Small intestine (tissue), 7 donors: ENCODE measurements around the gene TMPRSS9. TPM values are rescaled to one million over a fixed set of nuclear protein-coding genes. Genes with fewer than 3 reads are reported as not detected.

Experiments used
- DNase-seq, 2 donors: peaks; one replicate each; pipeline versions ENCODE4 v3.0.0 to v3.0.0-alpha.2; 2013
- FAIRE-seq: peaks from 2 replicates; lab custom pipeline; 2012; peaks lifted over from hg19 to GRCh38; lab: Jason Lieb, UNC
- H3K27ac ChIP-seq, 3 donors: one replicate each; pipeline ENCODE4 v1.5.1; 2013; ENCODE audit warnings: low read length in 2 of 3, mild to moderate bottlenecking in 2 of 3, control low read depth in 1 of 3, inconsistent platforms in 1 of 3, low read depth in 1 of 3, moderate library complexity in 1 of 3
- H3K27me3 ChIP-seq, 3 donors: one replicate each; pipeline ENCODE4 v1.6.1; 2013; ENCODE audit warnings: low read length in 3 of 3, inconsistent platforms in 1 of 3; ENCODE audit not compliant: control insufficient read depth in 3 of 3, insufficient read depth in 3 of 3
- H3K36me3 ChIP-seq, 3 donors: one replicate each; pipeline ENCODE4 v1.6.1; 2013; ENCODE audit warnings: low read length in 3 of 3, inconsistent platforms in 1 of 3, low read depth in 1 of 3, mild to moderate bottlenecking in 1 of 3, moderate library complexity in 1 of 3; ENCODE audit not compliant: control insufficient read depth in 3 of 3, insufficient read depth in 2 of 3
- H3K4me1 ChIP-seq, 3 donors: one replicate each; pipeline ENCODE4 v1.6.1; 2013; ENCODE audit warnings: low read length in 2 of 3, inconsistent platforms in 1 of 3, low read depth in 1 of 3, mild to moderate bottlenecking in 1 of 3, moderate library complexity in 1 of 3; ENCODE audit not compliant: control insufficient read depth in 3 of 3, insufficient read depth in 2 of 3
- H3K4me3 ChIP-seq, 3 donors: one replicate each; pipeline ENCODE4 v1.5.1; 2013; ENCODE audit warnings: low read length in 3 of 3, control low read depth in 1 of 3, inconsistent platforms in 1 of 3, low read depth in 1 of 3, mild to moderate bottlenecking in 1 of 3, moderate library complexity in 1 of 3
- H3K9me3 ChIP-seq, 2 donors: one replicate each; pipeline ENCODE4 v1.6.1; 2013; ENCODE audit warnings: low read depth in 1 of 2, low read length in 1 of 2; ENCODE audit not compliant: control insufficient read depth in 2 of 2, insufficient read depth in 1 of 2
- WGBS, 3 donors: extraction: QIAGEN DNeasy Blood & Tissue Kit; methylation state at CpG; one replicate each; pipeline ENCODE4 v1.1.7; 2013; 5-methylcytosine and 5-hydroxymethylcytosine counted together
- polyA plus RNA-seq, 4 donors: library from polyadenylated mRNA; stranded (reverse) in 3 of 4; unstranded in 1 of 4; fragments of 200-250 nt in 3 of 4; fragments of 120-200 nt in 1 of 4; gene quantifications; one replicate each; pipeline versions ENCODE4 v1.2.1 to v1.2.3, GENCODE V29; 2013
- donor health status: healthy with polysubstance abuse.
- donor health status: control.
- donor health status: control.
- donor health status: Bipolar disorder and iron deficiency.
- donor health status: healthy.

TMPRSS9 gene
- polyA plus RNA-seq, 4 donors: 0.53 to 0.54 TPM; not detected in 2

DNA sequence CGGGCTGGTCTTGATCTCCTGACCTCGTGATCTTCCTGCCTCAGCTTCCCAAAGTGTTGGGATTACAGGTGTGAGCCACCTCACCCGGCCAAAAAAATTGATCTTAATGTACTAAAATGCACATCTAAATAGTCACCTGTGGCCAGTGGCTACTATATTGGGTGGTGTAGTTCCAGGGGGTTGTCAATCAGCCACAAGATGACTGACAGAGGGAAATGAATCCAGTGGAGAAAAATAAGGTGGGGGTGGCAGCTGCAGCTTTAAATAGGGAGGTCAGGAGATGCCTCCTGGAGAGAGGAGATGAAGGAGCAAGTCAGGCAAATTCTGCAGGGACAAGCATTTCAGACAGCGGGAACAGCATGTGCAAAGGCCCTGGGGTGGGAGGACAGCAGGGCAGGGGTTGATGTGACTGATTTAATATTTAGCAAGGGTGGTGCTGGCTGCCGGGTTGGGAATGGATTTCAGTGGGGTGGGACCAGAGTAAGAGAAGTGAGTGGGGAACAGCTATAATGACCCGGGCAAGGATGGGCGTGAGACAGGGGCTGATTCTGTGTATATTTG is 49.4 kb downstream of the TMPRSS9 start:
- H3K9me3 ChIP-seq: peaks cover 0 to 14% of the 10 kb centered on the region in 2 donors
- WGBS, 3 donors: 88 to 93% (median 89%) methylated on average over 7 of the region's 7 CpGs
- FAIRE-seq (no peak), DNase-seq (no peak)
- H3K36me3 ChIP-seq: no peaks in the 10 kb centered on the region
- H3K27ac ChIP-seq: no peak overlapping the region
- H3K4me1 ChIP-seq: no peaks in the 10 kb centered on the region
- no peaks in the 10 kb centered on the region for H3K27me3 ChIP-seq
- no peak overlapping the region for H3K4me3 ChIP-seq

DNA sequence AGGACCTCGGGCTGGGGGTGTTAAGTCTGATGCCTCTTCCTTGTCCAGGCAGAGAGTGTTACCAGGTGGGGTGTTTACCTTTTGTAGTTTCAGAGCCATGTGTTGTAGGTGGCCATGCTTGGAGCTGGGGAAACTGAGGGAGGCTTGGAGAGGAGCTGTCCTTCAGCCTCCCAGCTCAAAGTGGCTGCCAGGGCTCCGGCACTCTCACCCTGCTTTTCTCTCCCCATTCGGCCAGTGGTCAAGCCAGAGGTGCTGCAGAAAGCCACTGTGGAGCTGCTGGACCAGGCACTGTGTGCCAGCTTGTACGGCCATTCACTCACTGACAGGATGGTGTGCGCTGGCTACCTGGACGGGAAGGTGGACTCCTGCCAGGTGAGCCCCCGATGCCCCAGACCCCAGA is 50.0 kb downstream of the TMPRSS9 start:
- FAIRE-seq (no peak), DNase-seq (no peak)
- no peak overlapping the region for H3K27ac ChIP-seq
- H3K36me3 ChIP-seq: no peaks in the 10 kb centered on the region
- H3K9me3 ChIP-seq: peaks cover 0 to 13% of the 10 kb centered on the region in 2 donors
- H3K27me3 ChIP-seq: no peaks in the 10 kb centered on the region
- WGBS, 3 donors: 91 to 96% (median 93%) methylated on average over 7 of the region's 7 CpGs
- no peak overlapping the region for H3K4me3 ChIP-seq
- H3K4me1 ChIP-seq: no peaks in the 10 kb centered on the region

DNA sequence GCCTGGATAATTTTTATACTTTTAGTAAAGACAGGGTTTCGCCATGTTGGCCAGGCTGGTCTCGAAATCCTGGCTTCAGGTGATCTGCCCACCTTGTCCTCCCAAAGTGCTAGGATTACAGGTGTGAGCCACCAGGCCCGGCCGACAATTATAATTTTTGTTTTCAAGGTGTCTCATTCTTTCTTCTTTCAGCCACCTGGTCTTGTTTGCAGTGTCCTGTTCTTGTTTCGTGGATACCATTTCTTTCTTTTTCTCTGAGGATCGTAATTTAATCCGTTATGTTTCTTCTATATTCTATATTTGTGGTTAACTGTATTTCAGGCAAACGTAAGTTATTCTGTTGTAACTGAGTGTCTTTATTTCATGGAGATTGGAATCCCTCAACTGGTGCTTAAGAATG is 51.6 kb downstream of the TMPRSS9 start:
- peaks cover 0 to 13% of the 10 kb centered on the region in 2 donors for H3K9me3 ChIP-seq
- WGBS, 3 donors: 88 to 92% (median 91%) methylated on average over 8 of the region's 8 CpGs
- no peak for DNase-seq
- no peaks in the 10 kb centered on the region for H3K27me3 ChIP-seq
- H3K27ac ChIP-seq: no peak overlapping the region
- H3K4me3 ChIP-seq: no peak overlapping the region
- peaks cover 0 to 14% (median 0%) of the 10 kb centered on the region in 3 donors for H3K36me3 ChIP-seq
- no peak for FAIRE-seq
- H3K4me1 ChIP-seq: no peaks in the 10 kb centered on the region

DNA sequence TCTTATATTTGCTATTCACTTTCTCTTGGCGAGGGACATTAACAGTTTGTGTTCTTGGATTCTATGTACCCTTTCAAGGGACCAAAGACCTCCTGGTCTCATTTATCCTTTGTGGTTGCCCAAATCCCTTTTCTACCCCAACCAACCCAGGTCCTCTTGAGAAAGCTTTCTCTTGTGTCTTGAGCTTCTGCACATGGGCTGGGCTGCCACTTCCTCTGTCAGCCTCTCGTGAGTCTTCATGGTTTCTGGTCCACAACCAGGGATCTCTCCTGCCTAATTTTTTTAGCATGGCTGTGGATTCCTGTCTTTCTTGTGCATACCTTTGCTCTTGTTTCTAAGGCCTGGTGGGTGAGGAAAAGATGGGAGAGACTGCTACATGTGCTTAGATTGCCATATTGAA is 52.4 kb downstream of the TMPRSS9 start:
- peaks cover 0 to 17% (median 0%) of the 10 kb centered on the region in 3 donors for H3K36me3 ChIP-seq

DNA sequence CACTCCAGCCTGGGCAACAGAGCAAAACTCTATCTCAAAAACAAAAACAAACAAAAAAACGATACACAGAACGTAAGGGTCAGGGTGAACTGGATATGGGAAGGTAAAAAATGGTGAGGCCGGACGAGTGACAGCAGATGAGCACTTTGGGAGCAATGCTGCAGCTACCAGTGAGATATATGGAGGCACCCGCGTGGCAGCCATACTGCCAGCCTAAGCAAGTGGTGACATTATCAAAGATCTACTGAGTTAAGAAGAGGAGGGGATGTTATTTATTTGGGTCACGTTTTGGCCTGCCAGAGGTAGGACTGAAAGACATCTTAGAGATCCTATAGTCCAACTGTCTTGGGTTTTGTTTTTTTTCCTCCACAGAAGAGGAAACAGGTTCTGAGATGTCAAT is 53.1 kb downstream of the TMPRSS9 start:
- peaks cover 0 to 22% (median 0%) of the 10 kb centered on the region in 3 donors for H3K36me3 ChIP-seq
- DNase-seq (no peak), FAIRE-seq (no peak)
- no peak overlapping the region for H3K27ac ChIP-seq
- no peaks in the 10 kb centered on the region for H3K27me3 ChIP-seq
- no peaks in the 10 kb centered on the region for H3K4me1 ChIP-seq
- peaks cover 0 to 13% of the 10 kb centered on the region in 2 donors for H3K9me3 ChIP-seq
- WGBS, 3 donors: 65 to 86% (median 66%) methylated on average over 7 of the region's 7 CpGs
- H3K4me3 ChIP-seq: no peak overlapping the region

More for the DNA sequence above, 52.4 kb downstream of the TMPRSS9 start:
- Histone ChIP-seq H3K4me3 (no peak overlapping the region), H3K27me3 (no peaks in the 10 kb centered on the region), H3K4me1 (no peaks in the 10 kb centered on the region), H3K9me3 (peaks cover 0 to 13% of the 10 kb centered on the region in 2 donors), H3K27ac (no peak overlapping the region)
- DNase-seq (no peak), FAIRE-seq (no peak)
- WGBS, 3 donors: 49 to 59% (median 50%) methylated on average over 2 of the region's 2 CpGs

DNA sequence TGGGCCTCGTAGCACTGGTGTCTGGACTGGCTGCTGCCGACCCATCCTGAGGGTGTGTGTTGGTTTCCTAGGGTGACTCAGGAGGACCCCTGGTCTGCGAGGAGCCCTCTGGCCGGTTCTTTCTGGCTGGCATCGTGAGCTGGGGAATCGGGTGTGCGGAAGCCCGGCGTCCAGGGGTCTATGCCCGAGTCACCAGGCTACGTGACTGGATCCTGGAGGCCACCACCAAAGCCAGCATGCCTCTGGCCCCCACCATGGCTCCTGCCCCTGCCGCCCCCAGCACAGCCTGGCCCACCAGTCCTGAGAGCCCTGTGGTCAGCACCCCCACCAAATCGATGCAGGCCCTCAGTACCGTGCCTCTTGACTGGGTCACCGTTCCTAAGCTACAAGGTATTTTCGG is 53.6 kb downstream of the TMPRSS9 start:
- H3K27me3 ChIP-seq: no peaks in the 10 kb centered on the region
- 84 to 91% (median 84%) methylated on average over 16 of the region's 16 CpGs for WGBS, 3 donors
- no peak for DNase-seq
- H3K9me3 ChIP-seq: peaks cover 0 to 13% of the 10 kb centered on the region in 2 donors
- no peak for FAIRE-seq
- H3K4me3 ChIP-seq: no peak overlapping the region
- H3K27ac ChIP-seq: no peak overlapping the region
- no peaks in the 10 kb centered on the region for H3K4me1 ChIP-seq
- peaks cover 0 to 22% (median 0%) of the 10 kb centered on the region in 3 donors for H3K36me3 ChIP-seq

DNA sequence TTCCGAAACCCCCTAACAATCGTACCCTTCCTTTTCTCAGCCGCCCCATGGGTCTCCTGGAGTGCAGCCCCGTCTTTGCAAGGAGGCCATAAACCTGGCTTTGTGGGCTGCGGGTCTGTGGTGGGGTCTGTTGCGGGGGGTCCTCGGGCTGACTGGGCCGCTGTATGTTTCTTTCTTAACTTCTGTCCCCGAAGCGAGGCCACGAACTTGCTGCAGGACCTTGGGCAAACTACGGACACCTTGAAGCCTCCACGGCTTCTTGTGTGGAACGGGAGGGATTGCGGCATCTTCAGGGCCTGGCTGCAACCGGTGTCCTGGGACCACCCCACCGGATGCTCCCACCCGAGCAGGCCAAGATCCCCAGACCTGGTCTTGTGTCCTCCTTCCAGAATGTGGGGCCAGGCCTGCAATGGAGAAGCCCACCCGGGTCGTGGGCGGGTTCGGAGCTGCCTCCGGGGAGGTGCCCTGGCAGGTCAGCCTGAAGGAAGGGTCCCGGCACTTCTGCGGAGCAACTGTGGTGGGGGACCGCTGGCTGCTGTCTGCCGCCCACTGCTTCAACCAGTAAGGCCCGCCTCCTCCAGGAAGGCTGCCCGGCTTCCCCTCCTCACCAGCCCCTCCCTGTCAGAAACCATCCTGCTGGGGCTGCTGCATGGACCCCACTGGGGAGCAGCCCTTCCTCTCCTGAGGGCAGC is 55.4 kb downstream of the TMPRSS9 start:
- Histone ChIP-seq H3K4me3 (no peak overlapping the region), H3K4me1 (no peaks in the 10 kb centered on the region), H3K27me3 (no peaks in the 10 kb centered on the region), H3K27ac (no peak overlapping the region), H3K9me3 (peaks cover 0 to 4% of the 10 kb centered on the region in 2 donors), H3K36me3 (peaks cover 0 to 27% (median 0%) of the 10 kb centered on the region in 3 donors)
- DNase-seq (no peak), FAIRE-seq (no peak)
- 85% methylated on average over 26 to 29 of the region's 29 CpGs for WGBS, 3 donors

DNA sequence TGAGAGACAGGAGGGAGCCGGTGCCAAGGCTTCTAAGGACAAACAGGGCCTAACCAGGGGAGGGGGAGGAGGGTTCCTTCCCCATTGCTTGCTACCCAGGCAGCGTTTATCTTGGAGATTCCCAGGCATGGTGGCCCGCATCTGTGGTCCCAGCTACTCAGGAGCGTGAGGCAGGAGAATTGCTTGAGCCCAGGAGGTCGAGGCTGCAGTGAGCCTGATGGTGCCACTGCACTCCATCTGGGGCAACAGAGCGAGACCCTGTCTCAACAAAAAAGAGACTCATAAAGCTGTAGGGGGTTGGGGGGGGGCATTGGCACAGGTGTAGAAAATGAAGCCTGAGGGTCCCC is 55.9 kb downstream of the TMPRSS9 start:
- Histone ChIP-seq H3K27me3 (no peaks in the 10 kb centered on the region), H3K27ac (no peak overlapping the region), H3K36me3 (peaks cover 0 to 30% (median 0%) of the 10 kb centered on the region in 3 donors), H3K4me3 (no peak overlapping the region), H3K4me1 (no peaks in the 10 kb centered on the region), H3K9me3 (peaks cover 0 to 4% of the 10 kb centered on the region in 2 donors)
- DNase-seq: no peak
- FAIRE-seq: no peak
- 69 to 82% (median 78%) methylated on average over 5 to 6 of the region's 6 CpGs for WGBS, 3 donors
